ENCODE data around the gene BICRA. TPM values are rescaled to one million over a fixed set of nuclear protein-coding genes. Genes with fewer than 3 reads are reported as not detected.

The BICRA gene
- total and polyA plus RNA-seq, 9 of the 15 experiments (the other 6 are each of a cell fraction or from before 2014, with no cell fraction given) = 0.01 to 8.8 (median 1.2) TPM

DNA sequence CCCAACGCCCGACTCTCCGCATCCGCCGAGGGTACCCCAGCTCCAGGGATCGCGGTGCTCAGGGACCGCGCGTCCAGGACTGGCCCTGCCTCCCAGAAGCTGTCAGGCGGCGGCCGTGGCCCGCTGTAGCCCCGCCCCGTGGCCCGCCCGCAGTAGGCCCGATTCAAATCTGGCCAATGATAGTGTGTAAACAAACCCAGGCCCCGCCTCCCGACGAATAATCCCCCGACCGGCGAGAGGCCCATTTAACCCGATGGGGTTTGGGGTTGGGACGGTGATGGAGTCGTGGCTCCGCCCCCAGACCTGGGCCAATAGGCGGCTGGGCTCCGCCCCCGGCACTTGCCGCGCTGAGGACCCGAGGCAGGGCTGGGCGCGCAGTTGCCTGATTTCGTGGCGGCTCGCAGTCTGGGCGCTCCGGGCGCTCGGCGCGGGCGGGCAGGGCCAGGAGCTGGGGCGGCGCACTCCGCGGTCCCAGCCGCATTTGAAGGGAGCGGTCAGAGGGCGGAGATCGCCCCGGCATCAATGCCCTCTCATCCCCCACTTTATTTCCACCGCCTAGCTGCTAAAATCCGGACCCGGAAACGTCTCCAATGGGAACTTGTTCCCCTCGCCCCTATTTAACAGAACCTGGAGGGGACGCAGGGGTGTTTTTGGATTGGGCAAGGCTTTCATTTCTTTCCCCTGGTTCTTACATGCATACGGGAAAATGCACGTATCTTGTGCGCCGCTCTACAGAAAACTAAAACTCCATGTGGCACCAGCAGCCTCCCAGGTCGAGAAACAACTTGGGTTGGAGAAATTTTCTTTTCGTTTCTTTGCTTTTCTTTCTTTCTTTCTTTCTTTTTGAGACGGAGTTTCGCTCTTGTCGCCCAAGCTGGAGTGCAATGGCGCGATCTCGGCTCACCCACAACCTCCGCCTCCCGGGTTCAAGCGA, 8.4 kb upstream of the BICRA start (continued):
- TF ChIP-seq, protein P1, sequence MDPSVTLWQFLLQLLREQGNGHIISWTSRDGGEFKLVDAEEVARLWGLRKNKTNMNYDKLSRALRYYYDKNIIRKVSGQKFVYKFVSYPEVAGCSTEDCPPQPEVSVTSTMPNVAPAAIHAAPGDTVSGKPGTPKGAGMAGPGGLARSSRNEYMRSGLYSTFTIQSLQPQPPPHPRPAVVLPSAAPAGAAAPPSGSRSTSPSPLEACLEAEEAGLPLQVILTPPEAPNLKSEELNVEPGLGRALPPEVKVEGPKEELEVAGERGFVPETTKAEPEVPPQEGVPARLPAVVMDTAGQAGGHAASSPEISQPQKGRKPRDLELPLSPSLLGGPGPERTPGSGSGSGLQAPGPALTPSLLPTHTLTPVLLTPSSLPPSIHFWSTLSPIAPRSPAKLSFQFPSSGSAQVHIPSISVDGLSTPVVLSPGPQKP (CRISPR knock-in tag; IDR thresholded peaks at IDR 0.05) = no peak
- no peak for TF ChIP-seq SRSF7 (optimal IDR thresholded peaks at IDR 0.05; ENCODE audit: low read depth, low read length)
- TF ChIP-seq GATAD2B (IDR thresholded peaks at IDR 0.05; ENCODE audit: borderline replicate concordance) = no peak
- TF ChIP-seq STAG1 (CRISPR knock-in tag; IDR thresholded peaks at IDR 0.05; ENCODE audit: borderline replicate concordance) = no peak
- TF ChIP-seq, protein P2, sequence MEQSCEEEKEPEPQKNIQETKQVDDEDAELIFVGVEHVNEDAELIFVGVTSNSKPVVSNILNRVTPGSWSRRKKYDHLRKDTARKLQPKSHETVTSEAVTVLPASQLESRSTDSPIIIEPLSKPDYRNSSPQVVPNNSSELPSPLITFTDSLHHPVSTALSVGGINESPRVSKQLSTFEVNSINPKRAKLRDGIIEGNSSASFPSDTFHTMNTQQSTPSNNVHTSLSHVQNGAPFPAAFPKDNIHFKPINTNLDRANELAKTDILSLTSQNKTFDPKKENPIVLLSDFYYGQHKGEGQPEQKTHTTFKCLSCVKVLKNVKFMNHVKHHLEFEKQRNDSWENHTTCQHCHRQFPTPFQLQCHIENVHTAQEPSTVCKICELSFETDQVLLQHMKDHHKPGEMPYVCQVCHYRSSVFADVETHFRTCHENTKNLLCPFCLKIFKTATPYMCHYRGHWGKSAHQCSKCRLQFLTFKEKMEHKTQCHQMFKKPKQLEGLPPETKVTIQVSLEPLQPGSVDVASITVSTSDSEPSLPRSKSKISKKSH (CRISPR knock-in tag; IDR thresholded peaks at IDR 0.05) = no peak
- TF ChIP-seq SMARCA4 (IDR thresholded peaks at IDR 0.05) = peak; percentile 27; the same call in 1 of the 2 replicates
- TF ChIP-seq HMGN3 (IDR thresholded peaks at IDR 0.05; ENCODE audit: borderline replicate concordance, extremely low read depth, insufficient read length, low read depth, low read length) = peak; percentile 86
- TF ChIP-seq ZBTB1 (CRISPR knock-in tag; IDR thresholded peaks at IDR 0.05; ENCODE audit: borderline replicate concordance, low read depth) = peak; percentile 76; the same call in 1 of the 2 replicates
- no peak for TF ChIP-seq ZNF184 (CRISPR knock-in tag; IDR thresholded peaks at IDR 0.05)
- TF ChIP-seq ZNF57 (CRISPR knock-in tag; IDR thresholded peaks at IDR 0.05) = no peak
- no peak for TF ChIP-seq SIX5 (IDR thresholded peaks at IDR 0.05; ENCODE audit: borderline replicate concordance in 1 of 2, insufficient read depth in 1 of 2, low read depth in 1 of 2, low read length in 2 of 2)
- peak; percentile 65 for TF ChIP-seq BHLHE40 (IDR thresholded peaks at IDR 0.05; ENCODE audit: low read length)
- TF ChIP-seq ZNF239 (CRISPR knock-in tag; IDR thresholded peaks at IDR 0.05) = no peak
- TF ChIP-seq BACH1 (tag; IDR thresholded peaks at IDR 0.05) = no peak
- peak; percentile 40; the same call in 1 of the 2 replicates for TF ChIP-seq NFIC (IDR thresholded peaks at IDR 0.05)
- no peak for TF ChIP-seq THRAP3 (IDR thresholded peaks at IDR 0.05; ENCODE audit: borderline replicate concordance)
- no peak for TF ChIP-seq SMC3 (conservative IDR thresholded peaks at IDR 0.05; ENCODE audit: insufficient read depth, low read depth, low read length)
- no peak for TF ChIP-seq RBM39 (optimal IDR thresholded peaks at IDR 0.05; ENCODE audit: low read depth, low read length)
- TF ChIP-seq, protein P3, sequence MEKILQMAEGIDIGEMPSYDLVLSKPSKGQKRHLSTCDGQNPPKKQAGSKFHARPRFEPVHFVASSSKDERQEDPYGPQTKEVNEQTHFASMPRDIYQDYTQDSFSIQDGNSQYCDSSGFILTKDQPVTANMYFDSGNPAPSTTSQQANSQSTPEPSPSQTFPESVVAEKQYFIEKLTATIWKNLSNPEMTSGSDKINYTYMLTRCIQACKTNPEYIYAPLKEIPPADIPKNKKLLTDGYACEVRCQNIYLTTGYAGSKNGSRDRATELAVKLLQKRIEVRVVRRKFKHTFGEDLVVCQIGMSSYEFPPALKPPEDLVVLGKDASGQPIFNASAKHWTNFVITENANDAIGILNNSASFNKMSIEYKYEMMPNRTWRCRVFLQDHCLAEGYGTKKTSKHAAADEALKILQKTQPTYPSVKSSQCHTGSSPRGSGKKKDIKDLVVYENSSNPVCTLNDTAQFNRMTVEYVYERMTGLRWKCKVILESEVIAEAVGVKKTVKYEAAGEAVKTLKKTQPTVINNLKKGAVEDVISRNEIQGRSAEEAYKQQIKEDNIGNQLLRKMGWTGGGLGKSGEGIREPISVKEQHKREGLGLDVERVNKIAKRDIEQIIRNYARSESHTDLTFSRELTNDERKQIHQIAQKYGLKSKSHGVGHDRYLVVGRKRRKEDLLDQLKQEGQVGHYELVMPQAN (IDR thresholded peaks at IDR 0.05; ENCODE audit: borderline replicate concordance) = 0 out of 2 replicates have a peak, but pooled peaks have one; percentile 42
- TF ChIP-seq, protein P4, sequence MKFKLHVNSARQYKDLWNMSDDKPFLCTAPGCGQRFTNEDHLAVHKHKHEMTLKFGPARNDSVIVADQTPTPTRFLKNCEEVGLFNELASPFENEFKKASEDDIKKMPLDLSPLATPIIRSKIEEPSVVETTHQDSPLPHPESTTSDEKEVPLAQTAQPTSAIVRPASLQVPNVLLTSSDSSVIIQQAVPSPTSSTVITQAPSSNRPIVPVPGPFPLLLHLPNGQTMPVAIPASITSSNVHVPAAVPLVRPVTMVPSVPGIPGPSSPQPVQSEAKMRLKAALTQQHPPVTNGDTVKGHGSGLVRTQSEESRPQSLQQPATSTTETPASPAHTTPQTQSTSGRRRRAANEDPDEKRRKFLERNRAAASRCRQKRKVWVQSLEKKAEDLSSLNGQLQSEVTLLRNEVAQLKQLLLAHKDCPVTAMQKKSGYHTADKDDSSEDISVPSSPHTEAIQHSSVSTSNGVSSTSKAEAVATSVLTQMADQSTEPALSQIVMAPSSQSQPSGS (CRISPR knock-in tag; IDR thresholded peaks at IDR 0.05) = no peak
- no peak for TF ChIP-seq XRCC3 (IDR thresholded peaks at IDR 0.05)

Measured in K562 (cell line).